Measurements from ENCODE around the gene BMPR1B.

The BMPR1B gene

GRCh38 chr4:94918543-94918942, 160.8 kb downstream of the BMPR1B start:
- DNase-seq = no peak

DNA sequence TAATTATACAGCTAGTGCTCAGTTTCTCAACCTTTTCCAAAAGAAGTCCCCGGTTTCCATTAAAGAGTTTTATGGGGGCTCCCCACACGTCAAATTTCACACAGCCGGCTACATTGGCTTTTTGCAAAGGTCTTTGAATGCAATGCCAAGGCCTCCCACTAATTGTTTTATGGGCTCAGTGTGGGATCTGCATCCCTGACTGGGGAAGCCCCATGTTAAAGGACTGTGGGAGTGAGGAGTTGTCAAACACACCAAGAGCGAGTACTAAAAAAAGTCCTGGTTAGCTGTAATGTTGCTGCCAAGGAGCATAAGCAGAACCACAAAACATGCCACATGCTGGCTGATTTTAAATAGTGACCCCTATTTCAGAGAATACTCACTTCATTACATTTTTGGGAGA, 162.6 kb downstream of the BMPR1B start:
- no peak for DNase-seq

DNA sequence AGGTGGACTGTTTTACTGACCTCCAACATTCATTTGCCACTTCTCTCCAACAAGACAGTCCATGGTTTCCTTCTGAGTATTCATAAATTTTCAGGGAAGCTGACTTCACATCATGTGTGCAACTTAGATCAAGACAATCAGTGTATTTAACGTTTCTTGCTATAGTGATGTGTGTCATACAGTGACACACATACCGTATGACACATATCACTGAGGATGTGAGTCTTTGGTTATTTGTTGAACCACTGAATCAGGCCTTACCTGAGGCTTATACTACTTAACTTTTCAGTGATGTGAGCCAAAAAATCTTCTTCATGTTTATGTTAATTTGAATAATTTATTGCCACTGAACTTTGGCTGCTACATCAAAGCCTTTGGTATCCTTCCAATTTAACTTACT, 166.8 kb downstream of the BMPR1B start:
- no peak for DNase-seq

DNA sequence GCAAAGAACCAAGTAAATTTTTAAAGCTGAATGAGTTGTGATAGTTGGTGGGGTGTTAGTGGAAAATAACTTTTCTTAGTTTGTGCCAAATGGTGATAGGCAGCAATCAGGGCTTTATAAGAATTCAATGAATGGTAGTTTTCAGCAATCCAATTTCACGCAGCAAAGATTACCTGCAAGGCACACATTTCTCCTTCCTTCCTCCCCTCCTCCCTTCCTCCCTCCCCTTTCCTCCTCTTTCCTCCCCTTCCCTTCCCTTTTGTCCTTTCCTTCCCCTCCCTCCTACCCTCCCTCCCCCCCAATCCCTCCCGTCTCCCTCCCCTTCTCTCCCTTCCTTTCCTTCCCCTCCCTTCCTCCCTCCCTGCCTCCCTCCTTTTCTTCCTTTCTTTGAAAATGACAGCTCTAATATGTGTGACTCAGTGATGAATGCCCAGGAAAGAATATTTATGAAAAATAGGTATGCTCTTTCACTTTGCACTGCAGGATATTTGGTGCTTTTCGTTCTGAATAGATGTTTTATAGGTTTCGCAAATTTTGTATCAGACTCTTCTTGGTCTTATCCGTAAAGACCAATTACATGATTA, 168.1 kb downstream of the BMPR1B start:
- no peak for DNase-seq

DNA sequence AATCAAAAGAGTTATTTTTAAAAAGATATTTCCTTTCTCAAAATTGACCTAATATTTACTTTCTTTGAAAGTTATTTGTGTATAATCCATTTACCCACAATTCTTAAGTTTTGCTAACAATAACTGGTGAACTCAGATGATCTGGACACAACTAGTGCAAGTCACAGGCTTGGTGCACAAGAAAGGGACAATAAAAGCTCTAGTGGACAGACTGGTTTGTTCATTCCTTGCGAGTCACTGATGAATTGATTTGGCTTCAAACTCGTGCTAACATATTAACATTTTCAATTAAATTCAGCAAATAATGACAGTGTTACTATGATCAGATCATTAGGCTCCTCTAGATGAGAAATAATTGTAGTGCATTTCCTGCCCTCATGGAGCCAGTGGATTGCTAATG, 169.2 kb downstream of the BMPR1B start:
- no peak for DNase-seq

DNA sequence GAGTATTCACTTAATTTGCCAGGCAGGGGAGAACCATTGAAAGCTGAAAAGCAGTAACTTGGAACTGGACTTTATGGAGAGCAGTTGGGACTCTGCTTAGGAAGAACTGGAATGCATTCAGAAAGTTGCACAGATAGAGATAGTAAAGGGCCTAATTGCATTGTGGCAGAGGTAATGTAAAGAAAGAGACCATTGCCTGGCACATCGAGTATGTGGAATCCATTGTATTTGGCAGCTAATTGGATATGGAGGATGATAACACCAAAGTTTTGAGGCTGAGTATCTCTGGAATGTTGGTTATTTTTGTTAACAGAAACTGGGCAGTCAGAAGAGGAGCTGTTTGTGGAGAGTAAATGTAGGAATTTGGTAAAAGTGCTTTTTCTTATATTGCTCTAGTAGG, 169.9 kb downstream of the BMPR1B start:
- no peak for DNase-seq

DNA sequence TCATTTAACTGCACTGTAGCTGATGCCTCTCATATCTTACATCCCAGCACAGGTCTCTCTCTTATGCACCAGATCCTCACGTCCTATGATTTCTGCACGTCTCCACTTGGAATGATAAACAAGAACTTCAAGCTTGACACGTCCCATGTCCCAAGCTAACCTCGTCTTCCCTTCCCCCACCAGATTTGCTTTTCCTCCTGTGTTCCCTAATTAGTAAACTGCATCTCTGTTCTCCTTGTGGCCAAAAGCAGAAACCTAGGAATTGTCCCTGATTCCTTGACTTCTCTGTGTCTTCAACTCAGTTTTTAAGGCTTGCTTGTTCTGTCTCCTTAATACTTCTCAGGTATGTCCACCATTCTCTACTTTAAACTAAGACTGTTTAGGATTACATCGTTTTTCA, 171.9 kb downstream of the BMPR1B start:
- no peak for DNase-seq

GRCh38 chr4:94931626-94932025, 173.9 kb downstream of the BMPR1B start:
- no peak for DNase-seq

GRCh38 chr4:94932366-94932765, 174.6 kb downstream of the BMPR1B start:
- DNase-seq = no peak

- DNase-seq = no peak
These were observed 176.0 kb downstream of the BMPR1B start for GRCh38 chr4:94933799-94934198.

GRCh38 chr4:94934201-94934600, 176.4 kb downstream of the BMPR1B start:
- DNase-seq = no peak

GRCh38 chr4:94934864-94935263, 177.1 kb downstream of the BMPR1B start:
- DNase-seq = no peak

GRCh38 chr4:94936854-94937253, 179.1 kb downstream of the BMPR1B start:
- no peak for DNase-seq

DNA sequence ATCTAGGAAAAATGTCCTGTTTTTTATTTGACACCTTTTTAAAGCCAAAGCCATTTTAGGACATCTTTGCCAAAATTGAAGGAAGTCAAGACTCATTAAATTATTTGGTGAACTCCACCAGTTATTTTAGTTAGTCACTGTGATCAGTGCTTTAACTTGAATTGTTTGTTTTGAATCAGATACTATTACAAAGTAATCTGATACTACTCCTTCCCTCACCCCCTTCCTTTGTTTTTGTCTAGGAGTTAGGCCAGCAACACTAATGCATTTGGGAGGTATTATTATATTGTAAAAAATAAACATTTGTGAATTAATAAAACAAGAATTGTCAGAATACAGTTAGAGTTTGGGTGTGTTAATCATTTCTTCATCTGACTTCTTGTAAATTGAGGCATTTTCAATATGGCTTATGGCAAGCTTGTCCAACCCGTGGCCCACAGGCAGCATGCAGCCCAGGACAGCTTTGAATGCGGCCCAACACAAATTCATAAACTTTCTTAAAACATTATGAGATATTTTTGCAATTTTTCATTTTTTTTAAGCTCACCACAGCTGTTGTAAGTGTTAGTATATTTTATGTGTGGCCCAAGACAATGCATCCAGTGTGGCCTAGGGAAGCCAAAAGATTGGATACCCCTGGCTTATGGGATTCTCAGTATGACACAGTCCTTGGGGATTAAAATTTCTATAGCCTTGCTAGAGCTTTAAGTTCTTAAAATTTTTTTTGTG, 182.2 kb downstream of the BMPR1B start:
- no peak for DNase-seq

- DNase-seq = no peak
These were observed 182.8 kb downstream of the BMPR1B start for GRCh38 chr4:94940520-94940908.

GRCh38 chr4:94941706-94942105, 184.0 kb downstream of the BMPR1B start:
- no peak for DNase-seq

GRCh38 chr4:94944726-94945125, 187.0 kb downstream of the BMPR1B start:
- no peak for DNase-seq

- no peak for DNase-seq
These were observed 189.9 kb downstream of the BMPR1B start for GRCh38 chr4:94947681-94948108.

- no peak for DNase-seq
These were observed 196.5 kb downstream of the BMPR1B start for GRCh38 chr4:94954251-94954650.

- no peak for DNase-seq
These were observed 199.3 kb downstream of the BMPR1B start for GRCh38 chr4:94957030-94957429.

DNA sequence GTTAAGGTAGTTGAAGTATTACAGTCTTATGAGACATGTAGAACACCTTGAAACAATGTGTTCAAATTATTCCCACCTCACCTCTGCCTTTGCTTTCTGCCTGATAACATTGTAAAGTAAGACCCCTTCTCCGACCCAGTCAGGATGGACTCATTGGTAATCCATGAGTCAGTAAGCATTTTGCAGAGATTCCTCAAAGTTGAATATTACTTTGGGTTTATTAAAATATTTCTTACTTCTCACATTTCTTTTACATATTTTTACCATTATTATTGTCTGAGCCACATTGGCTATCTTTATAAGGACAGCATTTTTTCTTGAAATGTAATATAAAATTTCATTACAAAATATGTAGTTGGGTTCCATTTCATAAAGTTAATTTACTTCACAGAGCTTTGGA, 201.6 kb downstream of the BMPR1B start:
- no peak for DNase-seq

DNA sequence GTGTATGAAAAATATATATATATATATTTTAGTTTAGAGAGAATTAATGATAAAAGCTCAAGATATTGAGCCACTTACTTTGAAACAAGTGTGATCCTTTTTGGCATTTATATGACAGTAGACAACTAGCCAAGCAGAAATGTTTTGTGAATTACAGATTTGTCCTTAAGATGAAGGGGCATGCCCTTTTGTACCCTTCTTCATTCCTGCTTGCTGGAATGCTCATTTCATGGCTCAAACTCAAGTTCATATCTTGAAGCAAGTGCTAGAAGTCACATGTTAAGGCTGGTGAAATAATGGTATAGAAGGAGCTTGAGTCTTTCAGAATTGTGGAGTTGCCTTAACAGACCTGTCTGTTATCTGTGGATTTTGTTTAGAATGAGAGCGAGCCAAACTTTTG, 203.0 kb downstream of the BMPR1B start:
- no peak for DNase-seq

DNA sequence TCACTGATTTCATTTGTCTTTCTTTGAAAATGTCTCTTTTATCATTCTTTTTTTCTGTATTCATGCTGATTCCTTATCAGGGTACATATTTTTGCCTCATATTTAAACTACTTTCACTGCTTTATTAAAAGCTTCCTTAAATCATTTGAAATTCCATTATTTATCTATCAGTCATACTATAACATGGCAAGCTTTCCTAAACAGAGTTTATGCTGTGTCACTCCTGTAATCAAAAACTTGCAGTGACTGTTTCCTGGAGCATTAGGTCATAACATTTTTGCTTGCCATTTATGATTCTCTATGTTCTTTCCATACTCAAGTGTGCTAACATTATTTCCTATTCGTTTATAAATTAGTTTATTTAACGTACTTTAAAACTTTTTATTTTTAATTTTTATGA, 203.7 kb downstream of the BMPR1B start:
- no peak for DNase-seq

GRCh38 chr4:94962484-94962883, 204.7 kb downstream of the BMPR1B start:
- no peak for DNase-seq

DNA sequence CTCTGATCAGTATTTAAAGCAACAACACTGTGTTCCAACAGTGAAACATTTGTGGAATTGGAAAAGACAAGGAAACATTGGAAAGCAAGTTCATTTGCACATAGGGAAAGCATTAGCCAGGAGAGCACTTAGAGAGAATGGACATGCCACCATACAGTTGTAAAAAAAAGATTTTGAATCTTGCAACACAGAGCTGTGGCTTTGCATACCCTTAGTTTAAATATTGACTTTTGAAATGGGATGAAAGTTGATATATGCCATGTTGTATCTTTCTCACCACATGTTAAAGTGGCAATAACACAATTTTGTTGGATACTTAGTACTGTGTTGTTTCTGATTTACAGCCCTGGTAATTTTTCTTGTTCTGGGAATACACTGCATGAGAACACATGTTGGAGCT, 208.1 kb downstream of the BMPR1B start:
- no peak for DNase-seq

Measured in GOT3 (cell line).